ENCODE data around the gene SCAPER. TPM values are rescaled to one million over a fixed set of nuclear protein-coding genes. Genes with fewer than 3 reads are reported as not detected.

The SCAPER gene
- total and polyA plus RNA-seq, 2 of the 4 experiments (the other 2 are of a cell fraction), result 2.9 to 9.7 TPM

DNA sequence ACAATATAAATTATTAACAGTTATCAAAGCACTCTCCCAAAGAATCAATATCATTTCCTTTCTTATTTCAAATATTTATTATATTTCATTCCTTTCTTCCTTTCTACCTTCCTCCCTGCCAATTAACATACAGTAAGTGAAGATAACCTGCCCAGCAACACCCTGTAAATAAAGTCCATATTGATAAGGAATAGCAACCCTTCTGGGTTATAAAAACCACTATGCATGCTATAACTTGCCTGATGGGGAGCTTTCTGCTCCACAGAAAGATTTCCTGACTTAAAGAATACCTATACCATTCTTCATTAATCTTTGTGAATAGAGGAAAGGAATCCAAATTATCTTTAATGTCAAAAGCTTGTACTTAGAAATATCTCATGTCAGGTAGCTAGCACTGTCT, 402.0 kb downstream of the SCAPER start:
- ATAC-seq (ENCODE audit: low read depth), result no peak
- no TSS peak for BruUV-seq (replicated peaks)

More for the DNA sequence above, 402.0 kb downstream of the SCAPER start:
- Histone ChIP-seq H3K9me1 (ENCODE audit: insufficient read depth, low read length) (0 out of 2 replicates have a peak, but pooled peaks cover 2% of the 10 kb centered on the region), H2AK9ac (replicated peaks; ENCODE audit: low read depth, low read length, poor library complexity) (no peak overlapping the region), H2AFZ (replicated peaks; ENCODE audit: low read length, poor library complexity) (no peak overlapping the region), H4K20me1 (ENCODE audit: insufficient read depth, low read length) (no peaks in the 10 kb centered on the region), H3K9ac (ENCODE audit: low read depth, low read length) (no peak overlapping the region), H4K5ac (ENCODE audit: low read depth, low read length) (no peak overlapping the region), H2BK120ac (ENCODE audit: low read depth, low read length) (no peak overlapping the region), H3K4me2 (ENCODE audit: low read depth, low read length) (no peak overlapping the region), H3K4me3 (ENCODE audit: insufficient read depth, low read depth, low read length) (no peak overlapping the region), H3K18ac (ENCODE audit: low read depth, low read length) (no peak overlapping the region), H3K23ac (ENCODE audit: low read depth, low read length) (no peak overlapping the region), H2AK5ac (ENCODE audit: low read depth, low read length) (no peak overlapping the region), H3K56ac (ENCODE audit: extremely low read depth, insufficient read depth, low read length) (no peak overlapping the region), H3K27ac (ENCODE audit: insufficient read depth, low read length) (no peak overlapping the region), H3K79me1 (ENCODE audit: low read depth in 1 of 2, low read length in 2 of 2) (no peaks in the 10 kb centered on the region), H2BK20ac (ENCODE audit: low read depth, low read length) (no peak overlapping the region), H2BK5ac (ENCODE audit: low read depth, low read length, poor library complexity, severe bottlenecking) (no peak overlapping the region), H3K14ac (replicated peaks; ENCODE audit: low read depth, low read length) (no peak overlapping the region), H3K9me3 (ENCODE audit: control insufficient read depth, insufficient read depth, low read length) (no peaks in the 10 kb centered on the region), H3K4ac (ENCODE audit: low read depth, low read length) (no peak overlapping the region), H3K4me1 (ENCODE audit: control insufficient read depth, insufficient read depth, low read length) (peaks cover 2% of the 10 kb centered on the region), H3K36me3 (ENCODE audit: control insufficient read depth, insufficient read depth, low read length) (no peaks in the 10 kb centered on the region), H4K8ac (ENCODE audit: low read depth in 2 of 2, low read length in 2 of 2) (no peak overlapping the region), H4K91ac (ENCODE audit: insufficient read depth, low read depth, low read length) (no peak overlapping the region), H3K27me3 (ENCODE audit: control insufficient read depth, insufficient read depth, low read length) (no peaks in the 10 kb centered on the region), H2BK15ac (ENCODE audit: low read depth, low read length) (no peak overlapping the region)
- in situ Hi-C loops (cut with MboI; ENCODE audit: low sequenced_read_pairs), result no loop called here
- no peak for TF ChIP-seq POLR2A (IDR thresholded peaks at IDR 0.05; ENCODE audit: low read depth, low read length)
- TF ChIP-seq BHLHE40 (IDR thresholded peaks at IDR 0.05; ENCODE audit: low read depth, low read length), result no peak
- no peak for TF ChIP-seq CEBPB (IDR thresholded peaks at IDR 0.05; ENCODE audit: low read depth, low read length)
- no peak for TF ChIP-seq MXI1 (IDR thresholded peaks at IDR 0.05; ENCODE audit: borderline replicate concordance, low read depth, low read length)
- TF ChIP-seq RAD21 (IDR thresholded peaks at IDR 0.05; ENCODE audit: low read length), result no peak
- TF ChIP-seq FOS (IDR thresholded peaks at IDR 0.05; ENCODE audit: low read depth, low read length), result no peak
- TF ChIP-seq RCOR1 (IDR thresholded peaks at IDR 0.05; ENCODE audit: insufficient replicate concordance, low read length), result no peak
- TF ChIP-seq, protein P1, sequence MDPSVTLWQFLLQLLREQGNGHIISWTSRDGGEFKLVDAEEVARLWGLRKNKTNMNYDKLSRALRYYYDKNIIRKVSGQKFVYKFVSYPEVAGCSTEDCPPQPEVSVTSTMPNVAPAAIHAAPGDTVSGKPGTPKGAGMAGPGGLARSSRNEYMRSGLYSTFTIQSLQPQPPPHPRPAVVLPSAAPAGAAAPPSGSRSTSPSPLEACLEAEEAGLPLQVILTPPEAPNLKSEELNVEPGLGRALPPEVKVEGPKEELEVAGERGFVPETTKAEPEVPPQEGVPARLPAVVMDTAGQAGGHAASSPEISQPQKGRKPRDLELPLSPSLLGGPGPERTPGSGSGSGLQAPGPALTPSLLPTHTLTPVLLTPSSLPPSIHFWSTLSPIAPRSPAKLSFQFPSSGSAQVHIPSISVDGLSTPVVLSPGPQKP (IDR thresholded peaks at IDR 0.05; ENCODE audit: borderline replicate concordance, low read depth, low read length), result no peak
- no peak for TF ChIP-seq CTCF (conservative IDR thresholded peaks at IDR 0.05; ENCODE audit: low read depth, low read length)
- TF ChIP-seq USF2 (IDR thresholded peaks at IDR 0.05; ENCODE audit: low read depth, low read length), result no peak
- no peak for DNase-seq
- intact Hi-C loops (cut with micrococcal nuclease), result no loop called here
- ChIA-PET CTCF (interaction anchor here (0.7 kb wide), 1 partner anchor 48 kb away, joined by 6 read pairs; no protein-coding TSS in a partner anchor), POLR2A (ENCODE audit: unreplicated experiment) (no interaction called here)
- dilution Hi-C loops (cut with HindIII; ENCODE audit: low sequenced_read_pairs, unreplicated experiment), result no loop called here
